CD4-positive, CD25-positive, alpha-beta regulatory T cell (primary cell): Measurements from ENCODE around the gene GNPTAB. TPM values are rescaled to one million over a fixed set of nuclear protein-coding genes. Genes with fewer than 3 reads are reported as not detected.

Experiments
- ATAC-seq, 2 donors: fragments of 150-1000 bp; cut with Tn5 transposase; one replicate each; pipeline ENCODE4 v1.10.0; 2021; ENCODE audit warnings: low read depth in 2 of 2, moderate number of reproducible peaks in 2 of 2, moderate library complexity in 1 of 2
- DNase-seq, 3 donors: peaks; one replicate each; pipeline versions ENCODE4 v3.0.0 to v3.0.0-alpha.2; 2012 to 2022; ENCODE audit warnings: mixed read lengths in 1 of 3
- H3K27ac ChIP-seq: one replicate; pipeline ENCODE4 v1.7.0; 2013; ENCODE audit warnings: mild to moderate bottlenecking, low read length; ENCODE audit not compliant: insufficient read depth, poor library complexity, severe bottlenecking
- H3K27me3 ChIP-seq: one replicate; pipeline ENCODE4 v1.7.0; 2013; ENCODE audit warnings: low read length; ENCODE audit not compliant: control insufficient read depth, insufficient read depth
- H3K36me3 ChIP-seq: one replicate; pipeline ENCODE4 v1.7.0; 2013; ENCODE audit warnings: mild to moderate bottlenecking, low read length, moderate library complexity; ENCODE audit not compliant: control insufficient read depth, insufficient read depth
- H3K4me1 ChIP-seq: 2 replicates; pipeline ENCODE4 v1.7.0; 2013; ENCODE audit warnings: mild to moderate bottlenecking, low read length; ENCODE audit not compliant: insufficient read depth, control insufficient read depth, poor library complexity, severe bottlenecking
- H3K4me3 ChIP-seq: one replicate; pipeline ENCODE4 v1.7.0; 2013; ENCODE audit warnings: low read depth, mild to moderate bottlenecking, low read length, moderate library complexity
- H3K9me3 ChIP-seq, 2 experiments: 1 replicate in 1 of 2; 2 replicates in 1 of 2; pipeline ENCODE4 v1.7.0; 2013; ENCODE audit warnings: low read length in 2 of 2, mild to moderate bottlenecking in 1 of 2, moderate library complexity in 1 of 2; ENCODE audit not compliant: control insufficient read depth in 2 of 2
- H3K27ac Mint-ChIP-seq, 3 donors: one replicate each; pipeline ENCODE4 v1.8.0; 2020 to 2022; ENCODE audit warnings: mild to moderate bottlenecking in 3 of 3, mixed read lengths in 3 of 3, moderate library complexity in 2 of 3
- H3K27me3 Mint-ChIP-seq: one replicate; pipeline ENCODE4 v1.8.0; 2022; ENCODE audit warnings: mild to moderate bottlenecking, mixed read lengths
- H3K36me3 Mint-ChIP-seq: one replicate; pipeline ENCODE4 v1.8.0; 2020; ENCODE audit warnings: mixed read lengths
- H3K4me1 Mint-ChIP-seq, 4 donors: one replicate each; pipeline ENCODE4 v1.8.0; 2020 to 2022; ENCODE audit warnings: mixed read lengths in 4 of 4, mild to moderate bottlenecking in 1 of 4
- H3K4me3 Mint-ChIP-seq, 4 donors: one replicate each; pipeline ENCODE4 v1.8.0; 2020 to 2022; ENCODE audit warnings: mild to moderate bottlenecking in 4 of 4, mixed read lengths in 4 of 4, moderate library complexity in 3 of 4
- H3K9me3 Mint-ChIP-seq, 7 donors: one replicate each; pipeline ENCODE4 v1.8.0; 2020 to 2022; ENCODE audit warnings: mixed read lengths in 7 of 7, mild to moderate bottlenecking in 3 of 7, moderate library complexity in 2 of 7
- polyA plus RNA-seq, 4 donors: library from polyadenylated mRNA; unstranded; fragments of 300-500 nt; fragmentation: Illumina TruSeq; gene quantifications; one replicate each; pipeline ENCODE4 v1.2.3, GENCODE V29; 2021
- total RNA-seq: library from RNA; stranded (reverse); gene quantifications from one replicate; pipeline ENCODE4 v1.2.3, GENCODE V29; 2022

GNPTAB gene
- total and polyA plus RNA-seq, 5 donors from 2014 or later: 25.8 to 53.6 (median 32.2) TPM

- no peaks in the 10 kb centered on the region for H3K9me3 Mint-ChIP-seq
- H3K27ac Mint-ChIP-seq: peak overlapping the region in 1 of 3 donors; percentile 40
- ATAC-seq: no peak
- H3K36me3 Mint-ChIP-seq: peaks cover 20% of the 10 kb centered on the region
- no peaks in the 10 kb centered on the region for H3K27me3 Mint-ChIP-seq
- Histone ChIP-seq H3K27me3 (no peaks in the 10 kb centered on the region), H3K4me3 (no peak overlapping the region), H3K36me3 (peaks cover 29% of the 10 kb centered on the region), H3K27ac (no peak overlapping the region), H3K4me1 (no peaks in the 10 kb centered on the region), H3K9me3 (no peaks in the 10 kb centered on the region)
- peaks cover 4 to 22% (median 9%) of the 10 kb centered on the region in 4 donors for H3K4me1 Mint-ChIP-seq
- no peak overlapping the region for H3K4me3 Mint-ChIP-seq
- no peak for DNase-seq
Observed at GRCh38 chr12:101779200-101779599, 51.6 kb downstream of the GNPTAB start.

- no peak overlapping the region for H3K4me3 Mint-ChIP-seq
- Histone ChIP-seq H3K4me1 (no peaks in the 10 kb centered on the region), H3K27me3 (no peaks in the 10 kb centered on the region), H3K4me3 (no peak overlapping the region), H3K27ac (no peak overlapping the region), H3K36me3 (peaks cover 29% of the 10 kb centered on the region), H3K9me3 (no peaks in the 10 kb centered on the region)
- no peak for DNase-seq
- peak overlapping the region in 1 of 3 donors; percentile 39 for H3K27ac Mint-ChIP-seq
- H3K9me3 Mint-ChIP-seq: no peaks in the 10 kb centered on the region
- peaks cover 13% of the 10 kb centered on the region for H3K36me3 Mint-ChIP-seq
- no peaks in the 10 kb centered on the region for H3K27me3 Mint-ChIP-seq
- ATAC-seq: no peak
- H3K4me1 Mint-ChIP-seq: peaks cover 8 to 26% (median 11%) of the 10 kb centered on the region in 4 donors
Observed at GRCh38 chr12:101777978-101778377, 52.8 kb downstream of the GNPTAB start.

- no peaks in the 10 kb centered on the region for H3K4me1 ChIP-seq
- H3K27ac ChIP-seq: no peak overlapping the region
- H3K36me3 Mint-ChIP-seq: peaks cover 13% of the 10 kb centered on the region
- H3K4me1 Mint-ChIP-seq: peaks cover 5 to 21% (median 9%) of the 10 kb centered on the region in 4 donors
- no peaks in the 10 kb centered on the region for H3K9me3 Mint-ChIP-seq
- H3K27ac Mint-ChIP-seq: peak overlapping the region; percentile 39 to 89 (median 60)
- DNase-seq: no peak
- no peak overlapping the region for H3K4me3 Mint-ChIP-seq
- peaks cover 29% of the 10 kb centered on the region for H3K36me3 ChIP-seq
- no peaks in the 10 kb centered on the region for H3K9me3 ChIP-seq
- H3K27me3 Mint-ChIP-seq: no peaks in the 10 kb centered on the region
- no peaks in the 10 kb centered on the region for H3K27me3 ChIP-seq
- H3K4me3 ChIP-seq: no peak overlapping the region
- no peak for ATAC-seq
Observed at GRCh38 chr12:101777485-101777884, 53.3 kb downstream of the GNPTAB start.

GRCh38 chr12:101775816-101776215, 54.9 kb downstream of the GNPTAB start:
- peaks cover 13% of the 10 kb centered on the region for H3K36me3 Mint-ChIP-seq

GRCh38 chr12:101773650-101774162, 57.1 kb downstream of the GNPTAB start:
- H3K4me1 ChIP-seq: no peaks in the 10 kb centered on the region
- Mint-ChIP-seq H3K27me3 (no peaks in the 10 kb centered on the region), H3K9me3 (no peaks in the 10 kb centered on the region), H3K4me1 (peaks cover 0 to 10% (median 4%) of the 10 kb centered on the region in 4 donors), H3K36me3 (peaks cover 19% of the 10 kb centered on the region), H3K4me3 (no peak overlapping the region), H3K27ac (no peak overlapping the region)
- H3K27ac ChIP-seq: no peak overlapping the region
- H3K4me3 ChIP-seq: no peak overlapping the region
- H3K27me3 ChIP-seq: no peaks in the 10 kb centered on the region
- ATAC-seq (peak; percentile 89 to 90), DNase-seq (peak; percentile 46 to 83 (median 75))
- peaks cover 39% of the 10 kb centered on the region for H3K36me3 ChIP-seq
- no peaks in the 10 kb centered on the region for H3K9me3 ChIP-seq

More at GRCh38 chr12:101775816-101776215, 54.9 kb downstream of the GNPTAB start:
- Histone ChIP-seq H3K4me3 (no peak overlapping the region), H3K27me3 (no peaks in the 10 kb centered on the region), H3K4me1 (no peaks in the 10 kb centered on the region), H3K9me3 (no peaks in the 10 kb centered on the region), H3K27ac (no peak overlapping the region), H3K36me3 (peaks cover 29% of the 10 kb centered on the region)
- ATAC-seq (no peak), DNase-seq (no peak)
- no peaks in the 10 kb centered on the region for H3K27me3 Mint-ChIP-seq
- peak overlapping the region in 1 of 3 donors; percentile 52 for H3K27ac Mint-ChIP-seq
- peaks cover 2 to 14% (median 5%) of the 10 kb centered on the region in 4 donors for H3K4me1 Mint-ChIP-seq
- H3K4me3 Mint-ChIP-seq: no peak overlapping the region
- no peaks in the 10 kb centered on the region for H3K9me3 Mint-ChIP-seq

GRCh38 chr12:101772012-101772775, 58.6 kb downstream of the GNPTAB start:
- Histone ChIP-seq H3K36me3 (peaks cover 37% of the 10 kb centered on the region), H3K27me3 (no peaks in the 10 kb centered on the region), H3K4me3 (no peak overlapping the region), H3K9me3 (no peaks in the 10 kb centered on the region), H3K27ac (no peak overlapping the region), H3K4me1 (no peaks in the 10 kb centered on the region)
- no peak overlapping the region for H3K4me3 Mint-ChIP-seq
- peaks cover 0 to 11% (median 4%) of the 10 kb centered on the region in 4 donors for H3K4me1 Mint-ChIP-seq
- H3K36me3 Mint-ChIP-seq: peaks cover 20% of the 10 kb centered on the region
- H3K9me3 Mint-ChIP-seq: no peaks in the 10 kb centered on the region
- no peak for ATAC-seq
- peak overlapping the region in 1 of 3 donors; percentile 23 for H3K27ac Mint-ChIP-seq
- H3K27me3 Mint-ChIP-seq: no peaks in the 10 kb centered on the region
- DNase-seq: no peak

GRCh38 chr12:101769865-101770264, 60.9 kb downstream of the GNPTAB start:
- H3K27ac Mint-ChIP-seq: no peak overlapping the region

More at GRCh38 chr12:101769865-101770264, 60.9 kb downstream of the GNPTAB start:
- Histone ChIP-seq H3K36me3 (peaks cover 38% of the 10 kb centered on the region), H3K27me3 (no peaks in the 10 kb centered on the region), H3K27ac (no peak overlapping the region), H3K4me1 (no peaks in the 10 kb centered on the region), H3K9me3 (no peaks in the 10 kb centered on the region), H3K4me3 (no peak overlapping the region)
- DNase-seq (no peak), ATAC-seq (no peak)
- Mint-ChIP-seq H3K4me1 (peaks cover 0 to 8% (median 4%) of the 10 kb centered on the region in 4 donors), H3K9me3 (no peaks in the 10 kb centered on the region), H3K4me3 (no peak overlapping the region), H3K27me3 (no peaks in the 10 kb centered on the region), H3K36me3 (peaks cover 19% of the 10 kb centered on the region)
